HG03571 (cell line): ENCODE results near the gene EHD3.

Source experiments
- ATAC-seq: cut with Tn5 transposase; IDR thresholded peaks from one replicate; pipeline ENCODE4 v1.9.1; 2021; ENCODE audit not compliant: unreplicated experiment

The EHD3 gene

DNA sequence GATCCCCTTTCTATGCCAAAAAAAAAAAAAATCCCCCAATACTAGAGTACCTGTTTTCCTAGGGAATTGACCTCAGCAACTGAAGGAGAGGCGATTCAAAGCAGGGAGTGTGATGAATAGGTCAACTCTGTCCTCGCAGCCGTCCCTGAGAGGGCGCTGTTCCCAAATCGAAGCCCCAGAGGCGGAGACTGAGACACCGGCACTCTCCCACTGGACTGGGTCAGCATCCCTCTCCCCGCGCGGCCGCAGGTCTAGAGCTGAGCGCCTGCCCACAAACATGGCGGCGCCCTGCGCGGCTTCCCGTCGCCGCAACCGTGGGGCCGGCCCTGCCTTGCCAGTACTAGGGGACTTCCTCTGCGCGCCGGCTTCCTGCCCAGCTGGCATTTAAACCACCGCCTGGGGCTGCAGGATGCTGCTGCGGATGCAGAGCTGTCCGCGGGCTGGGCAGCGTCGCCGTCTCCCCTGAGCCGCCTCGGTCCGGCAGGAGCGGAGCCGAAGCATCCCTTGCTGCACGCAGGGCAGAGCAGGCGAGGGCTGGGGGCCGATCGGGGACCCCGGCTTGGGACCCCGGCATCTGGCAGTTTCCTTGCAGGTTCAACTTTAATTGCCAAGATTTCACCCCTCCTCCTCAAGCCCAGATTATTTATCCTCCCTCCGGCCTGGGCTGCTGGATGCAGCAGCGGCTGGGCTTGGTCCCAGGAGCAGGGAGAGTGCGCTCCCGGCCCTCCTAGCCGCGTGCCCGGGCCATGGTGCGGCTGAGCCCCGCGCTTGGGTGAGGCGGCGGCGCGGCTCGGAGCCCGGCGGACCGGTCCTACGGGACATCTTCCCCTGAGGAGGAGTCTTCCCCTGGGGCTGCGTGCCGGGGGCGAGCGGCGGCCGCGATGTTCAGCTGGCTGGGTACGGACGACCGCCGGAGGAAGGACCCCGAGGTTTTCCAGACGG is at the start of gene EHD3:
Gene EHD3 (plus strand): TSS at position 412 of the 942 bp plus-strand sequence. CDS start 470 bp downstream, at position 882.
- peak; percentile 97 for ATAC-seq

DNA sequence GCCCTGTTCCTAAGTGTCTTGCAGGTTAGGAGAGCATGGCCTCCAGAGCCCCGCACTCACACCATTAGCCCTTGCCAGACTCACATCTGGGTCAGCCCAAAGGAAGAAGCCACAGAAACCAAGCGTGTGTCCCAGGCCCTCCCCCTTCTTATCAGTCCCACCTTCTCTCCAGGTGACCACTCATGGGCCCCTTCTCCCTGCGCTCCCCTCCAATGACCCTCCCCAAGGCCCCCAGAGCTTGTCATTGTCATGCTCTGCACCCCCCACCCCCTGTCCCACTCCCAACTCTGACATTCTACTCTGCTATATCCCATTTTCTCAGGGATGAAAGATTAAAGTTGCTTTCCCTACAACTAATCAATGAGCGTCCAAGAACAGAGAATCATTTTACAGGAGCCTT is 46.8 kb upstream of the EHD3 start:
- no peak for ATAC-seq

DNA sequence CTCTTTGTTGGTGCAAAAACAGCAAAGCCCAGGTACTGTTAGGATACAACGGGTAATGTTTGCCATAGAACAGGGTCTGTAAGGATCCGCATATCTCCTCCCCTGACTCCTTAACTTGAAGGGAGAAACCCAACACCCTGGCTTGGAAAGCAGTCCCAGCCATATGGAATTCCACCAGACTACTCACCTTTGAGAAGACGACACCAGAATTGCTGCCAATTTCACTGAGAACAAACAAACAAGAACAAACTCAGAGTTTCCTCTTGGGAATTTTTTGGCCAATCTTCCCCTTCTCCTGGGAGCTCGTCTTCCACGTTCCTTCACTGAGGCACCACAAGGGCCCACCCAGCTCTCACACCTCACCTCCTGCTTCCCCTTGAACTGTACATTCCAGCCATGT is 45.8 kb upstream of the EHD3 start:
- ATAC-seq: no peak

DNA sequence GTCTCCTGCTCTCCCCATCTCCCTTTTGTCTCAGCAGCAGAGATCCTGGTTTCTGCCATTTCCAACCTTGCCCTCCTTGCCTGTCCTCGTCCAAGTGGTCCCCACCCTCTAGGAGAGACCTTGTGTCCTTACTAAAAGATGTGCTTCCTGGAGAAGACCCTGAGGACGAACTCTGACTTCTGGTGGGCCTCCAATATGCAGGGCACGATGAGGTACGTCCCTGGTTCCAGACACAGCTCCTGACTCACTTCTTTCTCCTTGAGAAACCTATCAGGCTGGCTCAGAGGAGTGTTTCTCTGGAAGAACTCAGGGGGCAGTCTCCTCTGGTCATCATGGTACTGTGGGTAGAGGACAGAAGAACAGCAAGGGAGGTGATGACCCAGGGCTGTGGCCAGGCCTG is 44.8 kb upstream of the EHD3 start:
- no peak for ATAC-seq

DNA sequence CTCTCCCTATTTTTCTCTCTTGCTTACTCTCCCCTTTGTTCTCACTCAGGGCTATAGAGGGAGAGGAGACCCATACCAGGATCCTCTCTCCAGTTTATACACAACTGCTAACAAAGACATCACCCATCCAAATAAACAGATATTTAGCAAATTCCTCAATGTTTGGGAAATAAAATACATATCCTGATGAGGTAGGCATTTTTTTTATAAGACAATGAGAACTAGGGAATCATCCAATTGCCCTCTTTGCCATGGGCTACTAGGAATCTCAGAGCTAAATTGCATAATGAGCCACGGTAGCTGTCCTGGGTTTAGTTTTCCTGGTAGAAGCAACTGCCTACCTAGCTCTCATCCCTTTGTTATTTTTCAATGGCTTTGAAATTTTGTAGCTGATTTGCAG is 43.8 kb upstream of the EHD3 start:
- ATAC-seq: no peak

DNA sequence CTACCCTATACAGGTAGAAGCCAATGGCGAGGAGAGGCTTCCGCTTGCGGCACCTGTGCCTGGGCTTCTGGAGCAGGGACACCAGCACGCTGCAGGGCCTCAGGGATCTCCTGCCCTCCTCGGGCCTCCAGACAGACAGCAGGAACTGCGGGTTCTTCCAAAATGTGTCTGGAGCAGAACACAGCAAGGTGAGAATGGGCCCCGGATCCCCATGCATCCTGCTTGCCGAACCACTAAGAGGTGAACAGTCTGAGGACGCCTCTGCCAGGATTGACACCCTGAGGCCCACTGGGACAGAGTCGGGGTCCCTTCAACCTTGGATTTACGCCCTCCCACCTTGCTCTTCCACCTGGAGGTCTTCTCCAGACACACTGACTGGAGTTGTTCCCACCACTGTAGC is 42.0 kb upstream of the EHD3 start:
- no peak for ATAC-seq

DNA sequence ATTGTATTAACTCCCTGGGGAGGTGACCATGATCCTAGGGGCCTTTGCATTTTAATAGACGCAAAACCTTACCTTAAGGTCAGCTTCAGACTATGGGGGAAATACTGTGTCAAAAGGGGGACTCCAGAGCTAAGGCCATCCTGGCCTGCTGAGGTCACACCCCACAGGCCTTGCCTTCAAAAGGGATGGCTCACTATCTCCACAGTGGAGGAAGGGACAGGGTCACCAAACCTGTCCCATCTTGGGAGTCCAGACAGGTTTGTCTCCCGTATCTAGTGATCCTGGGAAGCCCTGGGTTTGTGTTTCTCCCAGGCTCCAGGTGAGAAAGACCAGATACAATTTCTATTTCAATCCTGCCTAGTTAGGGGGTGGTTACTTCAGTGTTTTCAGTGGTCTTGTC is 41.6 kb upstream of the EHD3 start:
- no peak for ATAC-seq

DNA sequence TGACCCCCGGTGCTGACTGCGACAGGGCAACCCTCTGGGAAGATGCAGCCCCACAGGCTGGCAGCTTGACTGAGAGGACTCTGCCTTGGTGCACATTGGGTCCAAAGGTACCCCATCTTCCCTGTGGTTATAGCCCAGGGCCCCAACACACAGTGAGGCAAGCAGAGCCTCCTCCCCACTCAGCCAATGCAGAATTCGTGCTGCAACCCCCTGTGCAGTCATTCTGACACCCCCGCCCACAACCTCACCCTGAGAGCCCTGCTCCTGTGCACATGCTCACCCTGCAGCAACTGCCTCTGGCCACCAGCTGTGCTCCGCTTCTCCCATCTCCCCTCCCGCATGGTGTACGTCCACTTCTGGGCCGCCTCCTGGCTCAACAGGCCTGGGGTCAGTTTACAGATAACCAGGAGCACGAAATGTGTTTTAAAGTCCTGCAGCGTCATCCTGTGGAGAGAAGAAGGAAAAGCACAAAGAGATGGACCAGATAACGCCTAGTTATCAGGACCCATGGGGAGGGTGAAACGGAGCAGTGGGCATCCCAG is 41.0 kb upstream of the EHD3 start:
- ATAC-seq: no peak

DNA sequence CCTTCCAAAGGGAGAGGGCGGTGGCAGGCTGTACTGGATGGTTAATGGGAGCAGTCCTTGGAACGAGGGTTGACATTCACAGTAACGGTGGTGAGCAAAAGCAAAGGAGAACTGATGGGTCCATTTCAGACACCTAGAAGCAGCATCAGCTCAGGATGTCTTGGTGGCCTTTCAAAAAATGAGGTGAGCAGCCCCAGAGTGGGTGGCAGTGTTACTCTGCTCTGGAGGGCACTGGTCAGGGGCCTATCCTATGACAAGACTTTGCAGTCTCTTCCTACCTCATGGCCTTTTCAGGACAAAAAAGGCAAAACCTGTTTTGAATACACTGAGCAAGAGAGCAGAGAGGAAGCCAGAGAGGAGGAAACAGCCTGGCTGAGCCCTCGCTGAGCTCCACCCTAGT is 40.1 kb upstream of the EHD3 start:
- ATAC-seq: no peak

DNA sequence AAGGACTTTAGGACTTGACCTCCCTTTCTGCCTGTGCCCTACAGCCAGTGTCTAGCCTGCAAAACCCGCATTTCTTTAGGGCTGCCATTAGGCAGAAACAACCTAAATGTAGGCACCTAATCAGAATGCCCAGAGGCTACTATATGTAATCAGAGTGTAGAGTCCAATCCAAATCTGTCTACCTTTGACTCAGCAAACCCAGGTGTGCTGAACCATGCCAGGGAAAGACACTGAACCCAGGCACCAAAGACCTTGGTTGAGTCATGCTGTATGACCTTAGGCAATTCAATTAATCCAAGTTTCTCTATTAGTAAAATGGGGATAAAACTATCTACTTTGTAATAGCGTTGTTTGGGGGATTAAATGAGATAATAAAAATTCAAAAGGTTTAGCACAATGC is 37.3 kb upstream of the EHD3 start:
- ATAC-seq: no peak

DNA sequence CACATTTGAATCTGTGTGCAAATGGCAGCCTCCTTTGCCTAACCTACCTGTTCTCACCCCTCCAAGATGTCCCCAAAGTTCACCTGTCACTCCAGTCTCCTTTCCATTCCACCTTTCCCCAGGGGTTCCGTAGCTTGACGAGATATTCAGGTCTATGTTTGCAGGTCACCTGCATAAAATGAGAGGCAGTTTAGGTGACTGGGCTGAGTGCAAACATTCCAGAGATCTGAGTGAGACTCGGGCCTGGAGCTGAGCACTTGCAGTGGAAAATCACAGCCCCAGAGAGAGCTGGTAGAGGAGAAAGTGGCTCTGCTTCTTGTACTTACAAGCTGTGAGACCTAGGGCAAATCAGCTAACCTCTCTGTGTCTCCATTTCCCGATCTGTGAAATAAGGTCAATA is 36.8 kb upstream of the EHD3 start:
- ATAC-seq: no peak

DNA sequence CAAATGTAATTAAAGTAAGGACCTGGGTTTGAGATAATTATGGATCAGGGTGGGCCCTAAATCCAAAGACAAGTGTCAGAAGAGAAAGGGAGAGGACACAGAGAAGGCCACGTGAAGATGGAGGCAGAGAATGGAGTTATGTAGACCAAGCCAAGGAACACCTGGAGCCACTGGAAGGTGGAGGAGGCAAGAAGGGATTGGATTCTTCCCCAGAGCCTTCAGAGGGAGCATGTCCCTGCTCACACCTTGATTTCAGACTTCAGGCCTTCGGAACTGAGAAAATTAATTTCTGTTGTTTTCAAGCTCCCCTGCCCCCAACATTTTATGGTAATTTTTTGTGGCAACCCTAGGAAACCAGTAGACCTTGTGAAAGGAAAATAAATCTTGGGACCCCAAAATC is 36.3 kb upstream of the EHD3 start:
- ATAC-seq: no peak

DNA sequence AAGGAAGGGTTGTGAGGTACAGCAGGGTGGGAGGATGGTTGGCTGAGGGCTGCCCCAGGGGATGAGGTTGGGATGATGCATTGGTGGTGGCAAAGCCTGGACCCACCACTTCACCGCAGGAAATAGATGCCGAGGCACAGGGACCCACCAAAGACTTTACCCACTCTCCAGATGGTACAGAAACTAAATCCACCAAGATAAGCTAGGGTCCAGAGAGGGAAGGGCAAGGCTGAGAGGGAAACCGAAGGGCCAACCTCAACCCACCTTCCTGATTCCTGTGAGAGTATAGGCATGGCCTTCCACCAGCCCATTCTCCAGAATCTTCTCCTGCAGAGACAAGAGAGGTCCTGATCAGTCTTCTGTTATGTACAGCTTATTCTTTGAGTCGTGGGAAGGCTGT is 34.7 kb upstream of the EHD3 start:
- no peak for ATAC-seq

DNA sequence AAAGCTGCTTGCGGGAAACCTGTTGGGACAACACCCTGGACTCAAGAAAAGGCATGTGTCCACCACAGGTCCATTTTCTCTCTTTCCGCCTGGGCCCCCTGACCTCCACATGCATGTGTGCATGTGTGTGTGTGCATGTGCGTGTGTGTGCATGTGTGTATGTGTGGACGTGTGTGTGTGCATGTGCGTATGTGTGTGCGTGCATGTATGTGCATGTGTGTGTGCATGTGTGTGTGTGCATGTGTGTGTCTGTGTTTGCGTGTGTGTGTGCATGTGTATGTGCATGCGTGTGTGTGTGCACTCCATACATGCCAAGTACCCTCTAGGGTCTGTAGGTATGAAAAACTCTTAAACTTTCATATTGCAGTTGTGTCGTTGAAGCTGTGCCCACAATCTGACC is 33.0 kb upstream of the EHD3 start:
- no peak for ATAC-seq

DNA sequence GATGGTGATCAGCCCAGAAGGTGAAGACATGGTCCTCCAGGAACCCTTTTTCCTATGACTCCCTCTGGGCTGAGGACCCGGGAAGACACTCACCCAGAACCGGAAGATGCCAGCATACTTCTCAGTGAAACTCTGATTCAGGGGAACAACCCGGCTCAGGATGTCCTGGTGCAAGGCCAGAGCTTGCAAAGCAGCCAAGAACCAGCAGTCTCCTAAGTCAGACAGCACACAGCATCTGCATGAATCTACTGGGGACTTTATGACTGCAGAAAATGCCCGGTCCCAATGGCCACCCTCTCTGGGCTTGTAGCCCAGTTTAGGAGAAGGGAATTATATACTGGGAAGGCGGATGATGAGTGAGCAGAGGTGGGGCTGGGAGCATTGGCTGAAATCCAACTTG is 31.9 kb upstream of the EHD3 start:
- no peak for ATAC-seq

DNA sequence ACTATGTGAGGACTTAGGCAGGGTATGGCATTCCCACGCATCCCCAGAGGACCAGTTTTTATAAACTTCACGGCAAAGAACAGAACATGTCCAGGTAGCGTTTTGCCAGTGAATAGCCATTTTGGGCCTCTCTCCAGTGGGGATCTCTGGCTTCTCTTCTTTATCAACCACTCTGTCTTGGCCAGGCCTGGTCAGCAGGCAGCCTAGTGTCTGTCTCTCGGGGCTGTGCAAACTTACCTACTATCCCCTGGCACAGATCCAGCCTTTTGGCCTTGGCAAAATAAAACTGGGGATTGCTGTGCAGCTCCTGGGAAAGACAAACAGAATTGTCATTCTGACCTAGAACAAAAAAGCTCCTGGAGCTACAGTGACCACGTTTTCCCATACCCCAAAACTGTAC is 31.1 kb upstream of the EHD3 start:
- no peak for ATAC-seq

DNA sequence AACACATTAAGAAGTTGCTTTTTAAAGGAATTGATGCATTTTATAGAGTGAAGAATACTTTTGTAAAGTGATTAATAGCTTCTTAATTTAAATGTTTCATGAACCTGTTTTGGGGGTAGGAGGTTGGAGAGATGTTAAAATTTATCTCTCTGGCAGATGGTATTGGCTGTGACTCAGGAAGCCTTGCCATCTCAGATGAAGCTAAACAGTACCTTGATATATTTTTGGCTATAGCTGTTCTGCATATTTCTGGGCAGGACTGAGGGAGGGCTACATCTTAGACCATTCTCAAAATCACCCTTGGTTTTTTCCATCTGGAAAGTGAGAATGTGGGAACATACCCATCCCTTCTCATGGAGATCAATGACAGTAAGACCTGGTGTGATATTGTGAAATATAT is 30.0 kb upstream of the EHD3 start:
- ATAC-seq: no peak

DNA sequence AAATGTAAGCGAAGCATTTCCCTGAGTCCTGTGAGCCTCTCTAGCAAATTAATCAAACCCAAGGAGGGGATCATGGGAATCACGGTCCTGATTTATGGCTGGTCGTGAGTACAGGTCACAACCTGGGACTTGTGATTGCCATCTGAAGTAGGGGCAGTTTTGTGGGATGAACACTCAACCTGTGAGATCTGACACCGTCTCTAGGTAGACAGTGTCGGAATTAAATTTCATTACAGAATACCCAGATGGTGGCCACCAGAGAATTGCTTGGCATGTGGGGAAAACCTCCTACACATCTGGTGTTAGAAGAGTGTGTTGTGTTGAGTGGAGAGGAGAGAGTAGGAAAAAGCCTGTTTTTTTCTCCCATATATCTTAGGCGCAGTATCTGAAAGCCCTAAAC is 29.2 kb upstream of the EHD3 start:
- no peak for ATAC-seq

DNA sequence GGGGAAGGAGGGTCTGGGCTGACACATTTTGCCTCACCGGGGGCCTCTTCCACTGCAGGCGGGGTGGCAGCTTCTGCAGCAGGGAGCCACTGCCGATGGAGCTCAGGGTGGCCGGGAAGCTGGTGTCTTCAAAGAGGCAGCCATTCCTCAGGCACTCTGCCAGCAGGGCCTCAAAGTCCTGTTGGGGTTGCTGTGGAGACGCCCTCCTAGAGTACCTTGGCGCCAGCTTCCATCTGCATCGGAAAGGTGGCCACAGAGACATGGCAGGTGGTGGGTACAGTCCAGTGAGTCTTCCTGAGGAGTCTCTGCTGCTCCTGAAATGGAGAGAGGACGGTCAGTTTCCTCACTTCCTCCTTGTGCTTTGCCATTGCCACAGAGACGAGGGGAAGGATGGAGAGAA is 28.8 kb upstream of the EHD3 start:
- no peak for ATAC-seq

DNA sequence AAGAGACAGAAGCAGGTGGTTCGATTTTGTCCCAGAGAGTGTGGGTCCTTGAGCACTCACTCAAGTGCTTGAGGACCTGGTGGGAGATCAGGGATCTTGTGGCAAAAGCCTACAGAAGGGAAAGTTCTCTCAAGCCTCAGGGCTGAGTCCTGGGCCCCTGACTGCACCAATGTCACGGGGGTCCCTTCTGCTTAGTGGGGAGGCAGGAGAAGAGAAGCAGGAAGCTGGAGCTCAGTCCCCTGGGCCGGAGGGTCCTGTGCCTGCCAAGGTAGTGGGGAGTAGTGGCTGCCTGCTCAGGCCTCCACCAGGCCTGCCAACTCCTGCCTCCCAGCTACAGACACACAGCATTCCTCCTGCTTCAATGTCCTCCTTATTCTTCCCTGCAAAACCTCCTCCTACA is 28.3 kb upstream of the EHD3 start:
- no peak for ATAC-seq

DNA sequence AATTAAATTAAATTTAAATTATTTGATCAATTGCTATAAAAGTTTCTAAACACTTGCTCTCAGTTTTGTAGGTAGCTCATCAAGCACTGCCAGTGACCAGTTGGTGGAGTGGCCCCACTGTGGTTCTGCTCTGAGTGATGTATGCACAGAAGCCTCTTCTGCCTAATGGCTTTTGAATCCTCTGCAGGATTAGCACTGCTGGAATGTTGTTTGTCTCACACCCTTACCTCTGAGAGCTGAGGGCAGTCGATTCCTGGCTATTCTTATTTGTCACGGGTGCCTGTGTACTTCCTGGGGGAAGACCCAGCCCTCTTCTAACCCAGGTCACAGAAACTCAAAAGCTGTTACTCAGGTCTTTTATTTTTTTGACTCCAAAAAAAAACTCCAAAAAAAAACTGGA is 26.2 kb upstream of the EHD3 start:
- no peak for ATAC-seq

DNA sequence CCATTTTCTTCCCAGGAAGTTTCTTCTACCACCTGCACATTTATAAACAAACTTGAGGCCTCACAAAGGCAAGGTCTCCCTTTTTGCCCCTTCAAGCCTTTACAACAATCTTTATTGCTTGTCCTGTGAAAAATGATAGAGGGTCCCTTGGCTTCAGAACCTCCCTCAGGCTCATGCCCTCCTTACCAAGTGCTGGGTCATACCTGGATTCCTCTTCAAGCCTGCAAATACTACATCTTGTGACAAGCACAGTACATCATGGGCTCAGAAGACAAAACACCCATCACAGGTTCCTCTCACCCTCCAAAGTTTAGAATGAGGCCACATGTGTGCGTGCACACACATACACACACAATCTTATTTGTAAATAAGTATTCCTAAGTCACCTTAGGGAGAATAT is 25.7 kb upstream of the EHD3 start:
- ATAC-seq: no peak
